ENCODE results near the gene ERVFRD-1. TPM values are rescaled to one million over a fixed set of nuclear protein-coding genes. Genes with fewer than 3 reads are reported as not detected.

ERVFRD-1 gene
- total and polyA plus RNA-seq, 2 of the 13 experiments (the other 11 are each of a cell fraction or from before 2014, with no cell fraction given) = not detected

DNA sequence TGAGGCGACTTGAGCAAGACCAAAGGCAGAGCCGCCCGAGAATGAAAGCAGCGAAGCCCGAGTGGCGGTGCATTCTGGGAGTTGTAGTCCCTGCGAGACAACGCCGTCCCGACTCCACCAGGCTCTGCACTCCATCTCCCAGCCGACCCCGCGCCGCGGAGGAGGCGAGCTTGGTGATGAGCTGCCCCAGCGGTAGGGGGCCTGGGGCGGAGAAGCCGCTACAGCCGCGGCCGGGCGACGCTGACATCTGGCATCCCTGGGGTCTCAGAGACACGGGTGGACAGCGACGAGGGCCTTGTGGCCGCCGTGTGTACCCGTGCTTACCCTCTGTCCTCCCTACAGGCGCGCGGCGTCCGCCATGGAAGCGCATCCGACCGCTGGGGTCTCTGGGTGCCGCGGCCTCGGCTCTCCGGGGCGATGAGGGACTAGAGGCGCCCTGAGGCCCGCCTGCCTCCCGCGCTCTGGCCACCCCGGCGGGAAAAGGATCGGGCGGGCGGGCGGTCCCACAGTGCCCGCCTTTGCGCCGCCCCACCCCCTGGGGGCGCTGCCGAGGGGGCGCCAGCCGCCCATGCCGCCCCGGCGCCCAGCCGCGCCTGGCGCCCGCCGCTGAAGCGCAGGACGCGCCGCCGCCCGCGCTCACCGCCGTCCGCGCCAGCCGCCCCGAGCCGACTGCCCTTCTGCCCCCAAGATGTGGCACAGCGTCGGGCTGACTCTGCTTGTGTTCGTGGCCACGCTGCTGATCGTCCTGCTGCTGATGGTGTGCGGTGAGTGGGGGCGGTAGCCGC is 17.7 kb downstream of the ERVFRD-1 start, which contains the start of gene SMIM13 (continued):
- TF ChIP-seq, protein P1, sequence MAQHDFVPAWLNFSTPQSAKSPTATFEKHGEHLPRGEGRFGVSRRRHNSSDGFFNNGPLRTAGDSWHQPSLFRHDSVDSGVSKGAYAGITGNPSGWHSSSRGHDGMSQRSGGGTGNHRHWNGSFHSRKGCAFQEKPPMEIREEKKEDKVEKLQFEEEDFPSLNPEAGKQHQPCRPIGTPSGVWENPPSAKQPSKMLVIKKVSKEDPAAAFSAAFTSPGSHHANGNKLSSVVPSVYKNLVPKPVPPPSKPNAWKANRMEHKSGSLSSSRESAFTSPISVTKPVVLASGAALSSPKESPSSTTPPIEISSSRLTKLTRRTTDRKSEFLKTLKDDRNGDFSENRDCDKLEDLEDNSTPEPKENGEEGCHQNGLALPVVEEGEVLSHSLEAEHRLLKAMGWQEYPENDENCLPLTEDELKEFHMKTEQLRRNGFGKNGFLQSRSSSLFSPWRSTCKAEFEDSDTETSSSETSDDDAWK (CRISPR knock-in tag; IDR thresholded peaks at IDR 0.05) = no peak
- TF ChIP-seq ZC3H4 (CRISPR knock-in tag; IDR thresholded peaks at IDR 0.05; ENCODE audit: borderline replicate concordance) (no peak), ZNF460 (CRISPR knock-in tag; IDR thresholded peaks at IDR 0.05; ENCODE audit: borderline replicate concordance) (peak; percentile 79; the same call in 1 of the 2 replicates), SNRNP70 (IDR thresholded peaks at IDR 0.05; ENCODE audit: low read depth, low read length) (no peak), ZNF790 (CRISPR knock-in tag; IDR thresholded peaks at IDR 0.05; ENCODE audit: borderline replicate concordance) (peak; percentile 92; the same call in 1 of the 2 replicates), SALL2 (CRISPR knock-in tag; IDR thresholded peaks at IDR 0.05) (peak; percentile 79), SMAD9 (CRISPR knock-in tag; IDR thresholded peaks at IDR 0.05) (no peak), ZNF225 (CRISPR knock-in tag; IDR thresholded peaks at IDR 0.05) (peak; percentile 97; the same call in 1 of the 2 replicates), MZF1 (CRISPR knock-in tag; IDR thresholded peaks at IDR 0.05; ENCODE audit: borderline replicate concordance) (0 out of 2 replicates have a peak, but pooled peaks have one; percentile 2), NR2F6 (IDR thresholded peaks at IDR 0.05) (no peak; the same call in 1 of the 2 replicates), NR2F6 (CRISPR knock-in tag; IDR thresholded peaks at IDR 0.05) (peak; percentile 51; the same call in 1 of the 2 replicates), ZIK1 (CRISPR knock-in tag; IDR thresholded peaks at IDR 0.05; ENCODE audit: borderline replicate concordance, low read depth) (peak; percentile 51; the same call in 1 of the 2 replicates), ZNF773 (CRISPR knock-in tag; IDR thresholded peaks at IDR 0.05; ENCODE audit: borderline replicate concordance) (no peak), ZNF160 (CRISPR knock-in tag; IDR thresholded peaks at IDR 0.05) (peak; percentile 38)
- TF ChIP-seq, protein P2, sequence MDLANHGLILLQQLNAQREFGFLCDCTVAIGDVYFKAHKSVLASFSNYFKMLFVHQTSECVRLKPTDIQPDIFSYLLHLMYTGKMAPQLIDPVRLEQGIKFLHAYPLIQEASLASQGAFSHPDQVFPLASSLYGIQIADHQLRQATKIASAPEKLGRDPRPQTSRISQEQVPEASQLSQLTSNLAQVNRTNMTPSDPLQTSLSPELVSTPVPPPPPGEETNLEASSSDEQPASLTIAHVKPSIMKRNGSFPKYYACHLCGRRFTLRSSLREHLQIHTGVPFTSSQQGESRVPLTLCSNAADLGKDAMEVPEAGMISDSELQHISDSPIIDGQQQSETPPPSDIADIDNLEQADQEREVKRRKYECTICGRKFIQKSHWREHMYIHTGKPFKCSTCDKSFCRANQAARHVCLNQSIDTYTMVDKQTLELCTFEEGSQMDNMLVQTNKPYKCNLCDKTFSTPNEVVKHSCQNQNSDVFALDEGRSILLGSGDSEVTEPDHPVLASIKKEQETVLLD (CRISPR knock-in tag; IDR thresholded peaks at IDR 0.05; ENCODE audit: low read depth) = peak; percentile 18; the same call in 1 of the 2 replicates
- TF ChIP-seq, protein P3, sequence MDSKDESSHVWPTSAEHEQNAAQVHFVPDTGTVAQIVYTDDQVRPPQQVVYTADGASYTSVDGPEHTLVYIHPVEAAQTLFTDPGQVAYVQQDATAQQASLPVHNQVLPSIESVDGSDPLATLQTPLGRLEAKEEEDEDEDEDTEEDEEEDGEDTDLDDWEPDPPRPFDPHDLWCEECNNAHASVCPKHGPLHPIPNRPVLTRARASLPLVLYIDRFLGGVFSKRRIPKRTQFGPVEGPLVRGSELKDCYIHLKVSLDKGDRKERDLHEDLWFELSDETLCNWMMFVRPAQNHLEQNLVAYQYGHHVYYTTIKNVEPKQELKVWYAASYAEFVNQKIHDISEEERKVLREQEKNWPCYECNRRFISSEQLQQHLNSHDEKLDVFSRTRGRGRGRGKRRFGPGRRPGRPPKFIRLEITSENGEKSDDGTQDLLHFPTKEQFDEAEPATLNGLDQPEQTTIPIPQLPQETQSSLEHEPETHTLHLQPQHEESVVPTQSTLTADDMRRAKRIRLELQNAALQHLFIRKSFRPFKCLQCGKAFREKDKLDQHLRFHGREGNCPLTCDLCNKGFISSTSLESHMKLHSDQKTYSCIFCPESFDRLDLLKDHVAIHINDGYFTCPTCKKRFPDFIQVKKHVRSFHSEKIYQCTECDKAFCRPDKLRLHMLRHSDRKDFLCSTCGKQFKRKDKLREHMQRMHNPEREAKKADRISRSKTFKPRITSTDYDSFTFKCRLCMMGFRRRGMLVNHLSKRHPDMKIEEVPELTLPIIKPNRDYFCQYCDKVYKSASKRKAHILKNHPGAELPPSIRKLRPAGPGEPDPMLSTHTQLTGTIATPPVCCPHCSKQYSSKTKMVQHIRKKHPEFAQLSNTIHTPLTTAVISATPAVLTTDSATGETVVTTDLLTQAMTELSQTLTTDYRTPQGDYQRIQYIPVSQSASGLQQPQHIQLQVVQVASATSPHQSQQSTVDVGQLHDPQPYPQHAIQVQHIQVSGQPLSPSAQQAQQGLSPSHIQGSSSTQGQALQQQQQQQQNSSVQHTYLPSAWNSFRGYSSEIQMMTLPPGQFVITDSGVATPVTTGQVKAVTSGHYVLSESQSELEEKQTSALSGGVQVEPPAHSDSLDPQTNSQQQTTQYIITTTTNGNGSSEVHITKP (CRISPR knock-in tag; IDR thresholded peaks at IDR 0.05; ENCODE audit: low read depth) = peak; percentile 93
- TF ChIP-seq, protein P4, sequence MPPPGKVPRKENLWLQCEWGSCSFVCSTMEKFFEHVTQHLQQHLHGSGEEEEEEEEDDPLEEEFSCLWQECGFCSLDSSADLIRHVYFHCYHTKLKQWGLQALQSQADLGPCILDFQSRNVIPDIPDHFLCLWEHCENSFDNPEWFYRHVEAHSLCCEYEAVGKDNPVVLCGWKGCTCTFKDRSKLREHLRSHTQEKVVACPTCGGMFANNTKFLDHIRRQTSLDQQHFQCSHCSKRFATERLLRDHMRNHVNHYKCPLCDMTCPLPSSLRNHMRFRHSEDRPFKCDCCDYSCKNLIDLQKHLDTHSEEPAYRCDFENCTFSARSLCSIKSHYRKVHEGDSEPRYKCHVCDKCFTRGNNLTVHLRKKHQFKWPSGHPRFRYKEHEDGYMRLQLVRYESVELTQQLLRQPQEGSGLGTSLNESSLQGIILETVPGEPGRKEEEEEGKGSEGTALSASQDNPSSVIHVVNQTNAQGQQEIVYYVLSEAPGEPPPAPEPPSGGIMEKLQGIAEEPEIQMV (CRISPR knock-in tag; IDR thresholded peaks at IDR 0.05; ENCODE audit: low read depth) = peak; percentile 78; the same call in 1 of the 2 replicates
- TF ChIP-seq, protein P5, sequence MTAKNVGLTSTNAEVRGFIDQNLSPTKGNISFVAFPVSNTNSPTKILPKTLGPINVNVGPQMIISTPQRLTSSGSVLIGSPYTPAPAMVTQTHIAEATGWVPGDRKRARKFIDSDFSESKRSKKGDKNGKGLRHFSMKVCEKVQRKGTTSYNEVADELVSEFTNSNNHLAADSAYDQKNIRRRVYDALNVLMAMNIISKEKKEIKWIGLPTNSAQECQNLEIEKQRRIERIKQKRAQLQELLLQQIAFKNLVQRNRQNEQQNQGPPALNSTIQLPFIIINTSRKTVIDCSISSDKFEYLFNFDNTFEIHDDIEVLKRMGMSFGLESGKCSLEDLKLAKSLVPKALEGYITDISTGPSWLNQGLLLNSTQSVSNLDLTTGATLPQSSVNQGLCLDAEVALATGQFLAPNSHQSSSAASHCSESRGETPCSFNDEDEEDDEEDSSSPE (CRISPR knock-in tag; IDR thresholded peaks at IDR 0.05) = peak; percentile 95
- TF ChIP-seq, protein P6, sequence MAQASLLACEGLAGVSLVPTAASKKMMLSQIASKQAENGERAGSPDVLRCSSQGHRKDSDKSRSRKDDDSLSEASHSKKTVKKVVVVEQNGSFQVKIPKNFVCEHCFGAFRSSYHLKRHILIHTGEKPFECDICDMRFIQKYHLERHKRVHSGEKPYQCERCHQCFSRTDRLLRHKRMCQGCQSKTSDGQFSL (CRISPR knock-in tag; IDR thresholded peaks at IDR 0.05) = no peak; the same call in 1 of the 2 replicates

All from HepG2 (cell line).